Central memory CD4-positive, alpha-beta T cell (primary cell): ENCODE results near the gene PLPP7.
"Not testable (repeated sequence)": the region's sequence is repeated elsewhere in the genome, so short reads cannot be mapped to it uniquely, and the experiment has no call there.

ENCODE experiments used
- DNase-seq: peaks from one replicate; pipeline ENCODE4 v3.0.0; 2022

PLPP7 gene

DNA sequence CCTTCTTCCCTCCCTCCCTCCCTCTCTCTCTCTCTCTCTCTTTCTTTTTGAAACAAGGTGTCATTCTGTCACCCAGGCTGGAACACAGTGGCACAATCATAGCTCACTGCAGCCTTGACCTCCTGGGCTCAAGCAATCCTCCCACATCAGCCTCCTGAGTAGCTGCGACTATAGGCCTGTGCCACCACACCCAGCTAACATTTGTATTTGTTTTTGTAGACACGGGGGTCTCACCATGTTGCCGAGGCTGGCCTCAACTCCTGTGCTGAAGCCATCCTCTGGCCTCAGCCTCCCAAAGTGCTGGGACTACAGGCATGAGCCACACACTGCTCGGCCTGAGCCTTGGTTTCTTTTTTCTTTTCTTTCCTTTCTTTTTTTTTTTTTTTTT lies 45.8 kb downstream of the PLPP7 start:
- DNase-seq, result no peak

DNA sequence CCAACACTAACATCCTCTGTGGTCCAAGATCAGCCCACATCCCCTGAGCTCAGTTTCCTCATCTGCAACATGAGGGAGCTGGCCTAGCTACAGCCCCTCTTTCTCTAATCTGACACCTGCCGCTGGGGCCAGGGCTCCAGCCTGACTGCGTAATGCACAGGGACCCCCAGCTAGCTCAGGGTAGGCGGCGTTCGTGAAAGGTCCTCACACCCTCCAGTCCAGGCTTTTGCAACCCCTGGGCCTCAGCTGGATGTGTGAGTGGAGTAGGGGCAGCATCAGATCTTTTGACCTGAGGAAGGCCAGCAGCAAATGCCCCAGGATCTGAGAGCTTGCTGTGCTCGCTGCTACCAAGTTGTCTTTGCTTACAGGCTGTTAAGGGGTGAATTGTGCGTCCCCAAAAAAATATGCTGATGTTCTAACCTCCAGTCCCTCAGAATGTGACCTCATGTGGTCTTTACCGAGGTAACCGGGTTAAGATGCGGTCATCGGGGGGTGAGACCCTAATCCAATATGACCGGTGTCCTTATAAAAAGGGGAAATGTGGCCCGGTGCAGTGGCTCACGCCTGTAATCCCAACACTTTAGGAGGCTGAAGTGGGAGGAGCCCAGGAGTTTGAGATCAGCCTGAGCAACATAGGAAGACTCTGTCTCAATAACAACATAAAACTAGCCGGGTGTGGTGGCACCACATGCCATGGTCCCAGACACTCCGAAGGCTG lies 47.8 kb downstream of the PLPP7 start:
- DNase-seq, result no peak

DNA sequence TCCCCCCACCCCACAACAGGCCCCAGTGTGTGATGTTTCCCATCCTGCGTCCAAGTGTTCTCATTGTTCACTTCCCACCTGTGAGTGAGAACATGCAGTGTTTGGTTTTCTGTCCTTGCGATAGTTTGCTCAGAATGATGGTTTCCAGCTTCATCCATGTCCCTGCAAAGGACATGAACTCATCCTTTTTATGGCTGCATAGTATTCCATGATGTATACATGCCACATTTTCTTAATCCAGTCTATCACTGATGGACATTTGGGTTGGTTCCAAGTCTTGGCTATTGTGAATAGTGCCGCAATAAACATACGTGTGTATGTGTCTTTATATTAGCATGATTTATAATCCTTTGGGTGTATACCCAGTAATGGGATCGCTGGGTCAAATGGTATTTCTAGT lies 49.7 kb downstream of the PLPP7 start:
- DNase-seq, result not testable (repeated sequence)

DNA sequence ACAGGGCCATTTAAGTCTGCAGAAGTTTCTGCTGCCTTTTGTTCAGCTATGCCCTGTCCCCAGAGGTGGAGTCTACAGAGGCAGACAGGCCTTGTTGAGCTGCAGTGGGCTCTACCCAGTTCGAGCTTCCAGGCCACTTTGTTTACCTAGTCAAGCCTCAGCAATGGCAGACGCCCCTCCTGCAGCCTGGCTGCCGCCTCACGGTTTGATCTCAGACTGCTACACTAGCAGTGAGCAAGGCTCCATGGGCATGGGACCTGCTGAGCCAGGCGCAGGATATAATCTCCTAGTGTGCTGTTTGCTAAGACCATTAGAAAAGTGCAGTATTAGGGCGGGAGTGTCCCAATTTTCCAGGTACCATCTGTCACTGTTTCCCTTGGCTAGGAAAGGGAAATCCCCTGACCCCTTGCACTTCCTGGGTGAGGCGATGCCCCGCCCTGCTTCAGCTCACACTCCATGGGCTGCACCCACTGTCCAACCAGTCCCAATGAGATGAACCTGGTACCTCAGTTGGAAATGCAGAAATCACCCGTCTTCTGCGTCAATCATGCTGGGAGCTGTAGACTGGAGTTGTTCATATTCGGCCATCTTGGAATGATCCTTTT lies 55.5 kb downstream of the PLPP7 start:
- DNase-seq, result not testable (repeated sequence)

DNA sequence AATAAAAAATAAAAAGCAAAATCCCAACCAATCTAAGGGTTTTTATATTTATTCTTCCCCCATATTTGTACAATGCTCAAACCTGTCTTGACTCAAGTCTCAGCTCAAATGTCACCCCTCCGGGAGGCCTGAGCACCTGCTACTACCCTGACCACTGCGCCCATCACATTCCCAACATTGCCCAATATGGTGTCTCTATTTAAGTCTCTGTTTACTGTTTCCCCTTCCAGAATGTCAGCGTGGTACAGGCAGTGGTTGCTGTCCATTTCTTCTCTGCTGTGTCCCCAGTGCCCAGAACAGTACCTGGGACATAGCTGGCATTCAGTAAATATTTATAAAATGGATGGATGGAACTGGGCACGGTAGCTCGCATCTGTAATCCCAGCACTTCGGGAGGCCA lies 57.0 kb downstream of the PLPP7 start:
- DNase-seq, result no peak

DNA sequence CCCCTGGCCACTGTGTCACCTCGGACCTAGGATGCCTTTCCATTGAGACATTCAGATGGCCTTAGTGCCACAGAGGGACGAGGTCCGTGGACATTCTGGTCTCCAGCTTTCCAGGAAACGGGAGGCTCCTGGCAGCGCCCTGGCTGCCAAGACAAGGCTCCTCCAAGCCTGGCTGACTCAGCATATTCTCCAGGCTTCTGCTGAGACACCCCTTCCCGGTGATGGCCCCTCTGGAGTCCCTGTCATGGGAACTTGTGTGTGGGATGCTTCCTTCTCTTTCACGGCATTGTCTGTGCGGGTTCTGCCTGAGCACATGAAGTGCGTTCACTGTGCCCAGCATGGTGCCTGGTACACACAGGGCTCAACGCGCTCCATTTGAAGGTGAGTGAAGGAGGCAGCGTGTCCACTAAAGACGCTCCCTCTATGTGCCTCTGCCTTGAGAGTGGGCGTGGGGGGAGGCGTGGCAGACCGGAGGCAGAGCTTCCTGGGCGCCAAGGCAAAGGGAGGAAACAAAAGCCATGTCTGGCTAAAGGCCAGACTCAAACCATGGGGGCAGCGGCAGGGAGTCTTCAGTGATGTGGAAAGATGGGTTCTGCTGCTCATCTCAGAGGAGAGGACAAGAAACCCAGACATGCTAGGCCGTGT lies 58.0 kb downstream of the PLPP7 start:
- no peak for DNase-seq

DNA sequence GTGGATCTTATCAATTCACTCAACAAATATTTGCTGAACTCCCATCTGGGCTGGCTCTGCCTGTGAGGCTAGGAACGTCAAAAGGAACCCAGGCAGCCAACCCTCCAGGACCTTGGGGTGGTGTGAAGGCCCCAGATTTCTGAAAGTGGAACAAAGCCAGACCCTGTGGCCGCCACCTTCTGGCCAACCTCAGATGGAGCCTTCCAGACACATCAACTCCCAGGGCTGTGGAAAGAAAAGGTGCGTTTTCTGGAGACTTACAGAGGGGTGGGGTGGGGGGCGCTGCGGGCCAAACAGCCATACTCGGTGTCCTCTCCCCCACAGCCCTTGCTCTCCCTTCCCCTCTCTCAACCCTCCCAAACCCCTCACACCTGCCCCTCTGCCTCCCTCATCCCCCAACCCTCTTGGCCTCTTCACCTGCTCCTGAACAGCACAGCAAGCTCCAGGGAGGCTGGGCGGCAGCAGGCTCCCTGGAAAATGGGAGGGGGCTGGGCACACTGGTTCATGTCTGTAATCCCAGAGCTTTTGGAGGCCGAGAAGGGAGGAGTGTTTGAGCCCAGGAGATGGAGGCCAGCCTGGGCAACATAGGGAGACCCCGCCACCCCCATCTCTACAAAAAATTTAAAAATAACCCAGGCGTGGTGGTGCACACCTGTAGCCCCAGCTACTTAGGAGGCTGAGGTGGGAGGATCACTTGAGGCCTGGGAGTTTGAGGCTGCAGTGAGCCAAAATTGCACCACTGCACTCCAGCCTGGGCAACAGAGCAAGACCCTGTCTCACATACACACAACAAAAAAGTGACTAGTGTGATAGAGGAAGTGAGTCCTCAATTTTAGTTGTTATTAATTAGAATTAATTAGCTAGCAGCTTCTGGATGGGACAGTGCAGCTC lies 59.4 kb downstream of the PLPP7 start:
- no peak for DNase-seq

DNA sequence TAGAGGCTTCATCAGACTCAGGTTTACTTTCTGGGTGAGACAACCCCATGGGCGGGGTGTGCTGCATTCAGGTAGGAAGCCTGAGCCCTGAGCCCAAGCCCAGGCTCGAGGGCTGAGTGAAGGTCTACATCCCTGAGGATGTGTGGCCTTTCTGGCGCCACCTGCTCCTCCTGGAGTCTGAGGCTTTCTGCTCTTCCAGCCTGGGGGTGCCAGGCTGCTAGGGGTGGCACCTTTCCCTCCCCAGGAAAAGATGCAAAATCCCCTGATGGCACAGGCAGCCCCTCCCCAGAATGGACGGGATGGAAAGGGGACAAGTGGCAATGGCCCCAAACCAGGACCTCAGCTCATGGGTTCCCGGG lies 60.0 kb downstream of the PLPP7 start:
- no peak for DNase-seq

DNA sequence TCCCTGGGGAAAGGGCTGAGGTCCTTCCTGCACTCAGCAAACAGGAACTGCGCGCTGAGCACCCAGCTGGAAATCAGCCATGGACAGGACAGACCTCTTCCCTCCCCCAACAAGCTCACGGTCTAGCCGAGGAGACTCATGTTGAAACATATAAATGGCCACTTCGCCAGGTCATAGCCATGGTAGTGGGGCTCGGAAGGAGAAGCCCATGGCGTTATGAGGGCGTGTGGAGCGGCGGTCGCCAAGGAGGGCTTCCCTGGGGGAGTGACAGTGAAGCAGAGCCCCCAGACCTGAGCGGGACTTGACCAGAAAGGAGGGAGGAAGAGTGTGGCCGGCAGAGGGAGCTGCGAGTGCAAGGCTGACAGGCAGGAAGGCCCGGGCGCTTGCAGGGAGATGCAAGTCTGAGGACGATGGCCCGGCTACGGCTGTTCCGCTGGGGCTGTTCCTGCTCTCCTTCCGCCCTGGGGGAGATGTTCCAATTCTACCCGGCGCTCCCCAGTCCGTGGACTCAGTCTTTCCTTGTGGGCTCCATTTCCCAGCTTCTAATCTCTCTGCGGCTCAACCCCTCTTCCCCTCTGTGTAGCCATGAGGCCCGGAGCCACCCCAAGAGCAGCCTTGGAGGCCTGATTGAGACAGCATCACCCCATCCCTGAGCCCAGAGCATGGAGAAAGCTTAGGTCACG lies 60.5 kb downstream of the PLPP7 start:
- DNase-seq, result peak; percentile 72

DNA sequence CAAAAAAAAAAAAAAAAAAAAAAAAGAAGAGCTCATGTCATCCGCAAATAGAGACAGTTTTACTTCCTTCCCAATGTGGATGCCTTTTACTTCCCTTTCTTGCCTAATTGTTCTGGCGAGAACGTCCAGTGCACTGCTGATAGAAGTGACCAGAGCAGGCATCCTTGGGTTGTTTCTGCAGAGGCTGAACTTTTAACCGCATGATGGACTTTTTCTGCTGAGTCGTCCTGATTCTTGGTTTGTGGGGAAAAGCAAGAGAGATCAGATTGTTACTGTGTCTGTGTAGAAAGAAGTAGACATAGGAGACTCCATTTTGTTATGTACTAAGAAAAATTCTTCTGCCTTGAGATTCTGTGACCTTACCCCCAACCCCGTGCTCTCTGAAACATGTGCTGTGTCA lies 67.0 kb downstream of the PLPP7 start:
- not testable (repeated sequence) for DNase-seq

DNA sequence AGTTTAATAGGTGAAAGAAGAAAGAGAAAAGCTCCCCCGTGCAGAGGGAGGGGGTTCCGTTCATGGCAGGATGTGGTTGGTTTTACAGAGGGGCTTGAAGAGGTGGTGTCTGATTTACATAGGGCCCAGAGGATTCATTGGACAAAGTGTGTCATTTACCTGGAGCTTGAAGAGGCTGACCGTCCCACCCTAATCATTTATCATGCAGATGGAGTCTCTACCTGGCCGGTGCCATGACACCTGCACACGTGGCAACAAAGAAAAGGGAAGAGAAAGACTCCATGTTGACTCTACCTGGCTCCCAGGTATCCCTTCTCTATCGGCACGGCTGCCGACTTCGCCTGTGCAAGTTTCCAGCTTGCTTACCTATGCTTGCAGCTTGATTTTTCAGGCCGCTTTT lies 69.0 kb downstream of the PLPP7 start:
- no peak for DNase-seq
